ENCODE measurements around the gene MELTF.

GRCh38 chr3:196996454-196997265, 33.0 kb downstream of the MELTF start:
- no peak for TF ChIP-seq ZNF70 (CRISPR knock-in tag; IDR thresholded peaks at IDR 0.05)
- no peak for TF ChIP-seq POU6F1 (CRISPR knock-in tag; IDR thresholded peaks at IDR 0.05; ENCODE audit: borderline replicate concordance, low read depth)
- no peak for TF ChIP-seq ZFP3 (CRISPR knock-in tag; IDR thresholded peaks at IDR 0.05)
- TF ChIP-seq PATZ1 (CRISPR knock-in tag; IDR thresholded peaks at IDR 0.05; ENCODE audit: borderline replicate concordance) = no peak
